HG03571 (cell line): ENCODE results near the gene NECTIN2.
"Not testable (repeated sequence)": the region's sequence is repeated elsewhere in the genome, so short reads cannot be mapped to it uniquely, and the experiment has no call there.

Experiments used
- ATAC-seq: cut with Tn5 transposase; IDR thresholded peaks from one replicate; pipeline ENCODE4 v1.9.1; 2021; ENCODE audit not compliant: unreplicated experiment

NECTIN2 gene

DNA sequence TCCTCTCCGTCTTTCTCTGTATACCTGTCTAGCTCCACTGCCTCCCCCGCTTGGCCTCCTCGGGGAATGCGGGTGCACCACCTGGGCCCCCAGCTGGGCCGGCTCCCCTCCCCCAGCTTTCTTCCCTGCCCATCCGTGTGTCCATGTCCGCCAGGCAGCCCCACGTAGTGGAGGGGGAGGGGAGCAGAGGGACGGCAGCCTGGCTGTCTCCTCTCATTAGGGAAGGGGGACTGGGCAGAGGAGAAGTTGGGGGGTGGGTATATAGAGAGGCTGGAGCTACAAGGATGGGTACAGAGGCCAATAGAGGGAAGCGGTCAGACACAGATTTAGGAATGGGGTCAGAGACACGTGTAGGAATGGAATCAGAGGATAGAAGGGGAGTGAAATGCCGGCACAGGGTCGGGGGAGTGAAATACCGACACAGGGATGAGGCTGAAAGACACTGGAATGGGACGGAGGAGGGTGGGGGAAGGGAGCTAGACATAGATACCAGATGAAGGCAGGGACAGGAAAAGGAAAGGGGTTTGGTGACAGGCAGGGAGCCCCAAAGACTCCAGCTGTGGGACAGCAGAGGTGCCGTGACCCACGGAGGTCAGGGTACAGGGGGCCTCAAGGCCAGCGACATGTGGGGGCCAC, 2.8 kb downstream of the NECTIN2 start:
- ATAC-seq = no peak

DNA sequence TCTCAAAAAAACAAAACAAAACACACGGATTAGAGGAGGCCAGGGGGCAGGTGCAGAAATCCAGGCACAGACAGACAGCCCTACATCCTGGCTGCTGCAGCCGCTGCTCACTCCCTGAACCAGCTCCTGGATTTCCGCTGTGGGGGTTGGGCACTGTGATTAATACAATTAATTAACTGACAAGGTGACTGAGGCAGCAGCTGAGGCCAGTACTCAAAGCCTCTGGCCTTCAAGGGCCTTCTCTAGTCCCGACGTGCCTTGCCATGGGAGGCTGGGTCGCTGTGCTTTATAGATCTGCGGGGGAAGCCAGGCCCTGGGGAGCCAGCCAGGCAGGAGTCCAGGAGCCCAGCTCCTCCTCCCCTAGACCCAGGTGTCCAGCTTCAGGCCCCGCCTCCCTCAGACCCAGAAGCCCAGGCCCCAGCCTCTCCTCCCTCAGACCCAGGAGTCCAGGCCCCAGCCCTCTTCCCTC, 4.6 kb downstream of the NECTIN2 start:
- ATAC-seq = no peak

DNA sequence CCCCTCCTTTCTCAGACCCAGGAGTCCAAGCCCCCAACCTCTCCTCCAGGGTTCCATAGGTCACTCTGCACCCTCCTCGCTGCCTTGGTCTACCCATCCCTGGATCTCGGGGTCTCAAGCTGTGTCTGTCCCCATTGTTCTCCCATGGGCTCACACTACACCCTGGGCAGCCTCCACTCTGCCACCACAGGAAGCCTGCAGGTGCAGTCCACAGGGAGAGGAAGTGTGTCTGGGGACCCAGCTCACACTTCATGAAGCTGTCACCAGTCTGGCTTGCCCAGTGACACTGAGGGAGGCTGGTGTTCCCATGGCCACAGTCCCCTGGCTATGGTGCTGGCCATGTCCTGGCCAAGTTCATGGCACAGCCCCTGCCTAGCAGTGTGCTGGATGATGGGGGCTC, 5.3 kb downstream of the NECTIN2 start:
- ATAC-seq = no peak

DNA sequence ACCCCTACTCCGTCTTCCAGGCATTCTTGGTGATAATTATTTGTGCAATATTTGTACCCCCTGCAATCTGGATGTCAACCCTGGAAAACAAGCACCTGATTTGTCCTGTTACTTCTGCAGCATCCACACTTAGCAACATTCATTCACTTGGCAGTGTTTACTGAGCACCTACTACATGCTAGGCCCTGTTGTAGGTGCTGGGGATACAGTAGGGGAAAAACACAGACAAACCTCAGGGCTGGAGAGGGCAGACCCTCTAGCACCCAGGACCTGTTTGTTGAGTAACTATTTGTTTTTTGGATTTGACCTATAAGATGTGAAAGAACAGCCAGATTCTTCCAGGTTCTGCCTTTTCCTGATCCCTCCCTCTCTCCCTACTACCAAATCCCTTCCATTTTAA, 9.5 kb downstream of the NECTIN2 start:
- ATAC-seq = no peak

DNA sequence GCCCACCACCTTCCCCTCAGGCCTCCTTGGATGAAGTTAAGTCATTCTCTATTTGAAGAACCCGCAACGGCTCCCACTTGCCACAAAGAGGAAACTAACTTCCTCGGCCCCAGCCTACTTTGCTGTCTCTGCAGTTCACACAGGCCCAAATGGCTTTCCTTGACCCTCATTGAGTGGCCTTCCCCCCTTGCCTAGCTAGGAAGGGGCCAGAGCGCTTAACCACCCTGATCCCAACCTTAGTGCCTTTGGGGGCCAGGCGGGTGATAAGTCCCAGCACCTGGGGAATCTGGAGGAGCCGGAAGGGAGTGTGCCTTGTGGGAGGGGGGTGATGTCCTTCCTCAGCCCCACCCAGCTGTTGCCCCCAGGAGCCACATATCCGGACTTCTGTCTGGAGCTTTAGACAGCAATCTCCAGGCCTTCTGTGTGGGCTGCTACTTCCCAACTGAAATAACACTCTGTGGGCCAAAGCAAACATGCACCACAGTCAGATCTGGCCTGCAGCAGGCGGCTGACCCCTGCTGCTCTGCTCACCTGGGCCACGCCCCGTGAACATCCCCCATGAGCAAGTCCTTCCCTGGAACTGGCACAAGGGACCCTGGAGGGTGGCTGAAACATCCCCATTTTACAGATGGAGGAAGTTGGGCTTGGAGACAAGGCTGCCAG, 10.5 kb downstream of the NECTIN2 start:
- ATAC-seq = no peak

DNA sequence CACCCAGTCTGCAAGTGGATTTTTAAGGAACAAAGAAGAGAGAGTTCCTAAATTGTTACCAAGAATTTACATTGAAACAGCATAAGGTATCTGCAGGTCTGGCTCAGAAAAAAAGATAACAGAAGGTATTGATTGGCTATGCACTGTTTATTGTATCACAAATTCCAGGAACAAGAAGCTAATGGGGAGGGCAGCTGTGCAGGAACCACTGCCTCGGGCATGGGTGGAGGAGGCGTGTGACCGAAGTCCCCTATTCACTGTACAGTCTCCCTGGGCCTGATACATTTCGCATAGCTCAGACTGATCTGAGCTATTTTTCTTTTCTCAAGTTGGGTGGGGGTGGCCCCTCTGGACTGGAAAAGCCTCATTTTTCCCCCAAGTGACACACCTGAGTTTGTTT, 11.7 kb downstream of the NECTIN2 start:
- no peak for ATAC-seq

DNA sequence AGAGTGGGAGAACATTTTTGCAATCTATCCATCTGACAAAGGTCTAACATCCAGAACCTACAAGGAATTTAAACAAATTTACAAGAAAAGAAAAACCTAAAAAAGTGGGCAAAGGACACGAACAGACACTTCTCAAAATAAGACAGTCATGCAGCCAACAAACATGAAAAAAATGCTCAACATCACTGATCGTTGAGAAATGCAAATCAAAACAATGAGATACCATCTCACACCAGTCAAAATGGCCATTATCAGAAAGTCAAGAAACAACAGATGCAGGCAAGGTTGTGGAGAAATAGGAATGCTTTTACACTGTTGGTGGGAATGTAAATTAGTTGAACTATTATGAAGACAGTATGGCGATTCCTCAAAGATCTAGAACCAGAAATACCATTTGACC, 15.5 kb downstream of the NECTIN2 start:
- ATAC-seq = not testable (repeated sequence)

DNA sequence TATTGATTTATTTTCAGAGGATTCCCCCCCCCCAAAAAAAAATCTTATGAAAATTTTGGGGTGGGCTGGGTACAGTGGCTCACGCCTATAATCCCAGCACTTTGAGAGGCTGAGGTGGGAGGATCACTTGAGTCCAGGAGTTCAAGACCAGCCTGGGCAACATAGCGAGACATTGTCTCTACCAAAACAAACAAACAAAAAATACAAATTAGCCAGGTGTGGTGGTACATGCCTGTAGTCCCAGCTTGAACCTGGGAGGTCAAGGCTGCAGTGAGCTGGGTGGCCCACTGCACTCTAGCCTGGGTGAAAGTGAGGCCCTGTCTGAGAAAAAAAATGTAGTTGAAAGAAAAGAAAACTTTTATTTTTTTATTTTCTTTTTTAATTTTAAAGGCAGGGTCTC, 17.9 kb downstream of the NECTIN2 start:
- ATAC-seq = no peak

DNA sequence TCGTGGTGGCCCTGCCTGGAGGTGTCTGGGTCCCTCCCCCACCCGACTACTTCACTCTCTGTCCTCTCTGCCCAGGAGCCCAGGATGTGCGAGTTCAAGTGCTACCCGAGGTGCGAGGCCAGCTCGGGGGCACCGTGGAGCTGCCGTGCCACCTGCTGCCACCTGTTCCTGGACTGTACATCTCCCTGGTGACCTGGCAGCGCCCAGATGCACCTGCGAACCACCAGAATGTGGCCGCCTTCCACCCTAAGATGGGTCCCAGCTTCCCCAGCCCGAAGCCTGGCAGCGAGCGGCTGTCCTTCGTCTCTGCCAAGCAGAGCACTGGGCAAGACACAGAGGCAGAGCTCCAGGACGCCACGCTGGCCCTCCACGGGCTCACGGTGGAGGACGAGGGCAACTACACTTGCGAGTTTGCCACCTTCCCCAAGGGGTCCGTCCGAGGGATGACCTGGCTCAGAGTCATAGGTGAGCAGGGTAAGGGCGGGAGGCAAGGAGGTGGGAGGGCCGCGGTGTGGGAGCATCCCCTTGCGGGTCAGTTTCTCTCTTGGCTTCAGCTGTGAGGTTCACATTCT, 19.2 kb downstream of the NECTIN2 start:
- ATAC-seq = no peak

DNA sequence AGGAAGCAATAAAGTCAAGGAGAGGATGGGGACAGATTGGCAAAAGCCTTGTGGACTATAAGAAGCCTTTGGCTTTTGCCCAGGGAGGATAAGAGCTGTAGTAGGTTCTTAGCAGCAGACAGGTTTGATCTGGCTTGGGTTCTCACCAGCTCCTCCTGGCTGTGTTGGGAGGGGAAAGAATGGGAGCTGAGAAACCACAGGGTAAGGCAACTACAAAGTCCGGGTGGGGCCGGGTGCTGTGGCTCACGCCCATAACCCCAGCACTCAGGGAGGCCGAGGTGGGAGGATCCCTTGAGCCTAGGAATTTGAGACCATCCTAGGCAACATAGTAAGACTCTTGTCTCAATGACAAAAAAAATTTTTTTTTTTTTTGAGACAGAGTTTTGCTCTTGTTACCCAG, 20.6 kb downstream of the NECTIN2 start:
- no peak for ATAC-seq

DNA sequence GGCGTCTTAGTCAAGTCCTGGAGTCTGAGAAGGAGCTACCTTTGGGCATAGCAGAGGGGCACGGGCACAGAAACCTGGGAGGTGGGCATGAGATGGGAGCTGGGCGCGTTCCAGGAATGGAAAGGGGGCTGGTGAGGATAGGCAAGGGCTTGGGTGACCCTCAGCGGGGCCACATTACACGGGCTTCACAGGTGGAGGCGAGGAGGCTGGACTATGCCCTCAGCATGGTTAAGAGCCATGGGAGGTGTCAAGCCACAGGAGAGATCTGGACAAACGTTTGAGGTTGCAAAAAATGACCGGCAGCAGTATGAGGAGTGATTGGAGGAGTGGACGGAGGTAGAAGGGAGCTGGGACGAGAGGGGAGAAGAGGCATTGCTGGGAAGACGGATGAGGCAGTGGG, 21.5 kb downstream of the NECTIN2 start:
- no peak for ATAC-seq

DNA sequence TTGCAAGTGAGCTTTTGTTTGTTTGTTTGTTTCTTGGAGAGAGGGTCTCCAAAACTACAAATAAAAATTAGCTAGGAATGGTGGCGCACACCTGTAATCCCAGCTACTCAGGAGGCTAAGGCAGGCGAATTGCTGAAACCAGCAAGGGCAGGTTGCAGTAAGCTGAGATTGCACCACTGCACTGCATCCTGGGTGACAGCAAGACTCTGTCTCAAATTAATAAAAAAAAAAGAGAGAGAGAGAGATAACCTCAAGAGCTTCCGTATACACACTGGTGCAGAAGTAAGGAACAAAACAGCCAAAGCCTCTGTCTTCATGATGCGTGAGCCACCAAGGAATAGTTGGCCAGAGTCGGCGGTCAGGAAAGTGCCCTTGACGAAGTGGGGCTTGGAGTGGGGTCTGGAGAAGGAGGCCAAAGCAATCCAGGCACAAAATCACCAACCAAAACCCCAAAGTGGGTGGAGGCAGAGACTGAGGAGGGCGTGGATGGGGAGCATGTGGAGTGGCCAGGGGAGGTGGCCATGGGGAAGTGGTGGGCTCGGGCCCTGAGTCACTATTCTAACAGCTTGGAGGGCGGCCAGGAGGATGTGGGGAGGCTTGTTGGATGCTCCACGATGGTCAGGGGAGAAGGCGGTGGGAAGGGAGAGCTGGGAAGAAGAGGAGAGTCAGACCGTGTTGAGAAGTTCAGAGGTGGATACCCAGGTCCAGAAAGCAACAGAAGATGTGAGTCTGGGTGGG, 23.8 kb downstream of the NECTIN2 start:
- no peak for ATAC-seq

DNA sequence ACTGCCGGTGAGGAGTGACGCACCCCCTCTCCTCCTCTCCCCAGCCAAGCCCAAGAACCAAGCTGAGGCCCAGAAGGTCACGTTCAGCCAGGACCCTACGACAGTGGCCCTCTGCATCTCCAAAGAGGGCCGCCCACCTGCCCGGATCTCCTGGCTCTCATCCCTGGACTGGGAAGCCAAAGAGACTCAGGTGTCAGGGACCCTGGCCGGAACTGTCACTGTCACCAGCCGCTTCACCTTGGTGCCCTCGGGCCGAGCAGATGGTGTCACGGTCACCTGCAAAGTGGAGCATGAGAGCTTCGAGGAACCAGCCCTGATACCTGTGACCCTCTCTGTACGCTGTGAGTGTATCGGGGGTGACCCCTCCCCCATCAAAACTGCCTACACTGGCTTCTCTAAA, 25.7 kb downstream of the NECTIN2 start:
- ATAC-seq = no peak

DNA sequence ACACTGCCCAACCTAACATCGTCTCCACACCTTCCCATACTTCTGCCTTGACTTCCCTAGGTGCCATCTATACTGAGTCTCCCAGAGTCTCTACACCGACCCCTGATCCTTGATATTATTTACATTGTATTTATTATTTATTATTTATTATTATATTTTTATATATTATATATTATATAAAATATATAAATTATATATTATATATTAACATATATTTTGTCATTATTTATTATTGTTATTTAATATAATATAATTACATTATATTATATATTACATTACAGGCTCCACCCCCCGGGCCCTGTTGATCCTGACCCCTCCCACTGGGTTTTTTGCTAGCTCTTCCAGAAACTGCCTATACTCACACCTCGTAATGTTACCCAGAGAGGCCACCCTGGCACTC, 26.6 kb downstream of the NECTIN2 start:
- ATAC-seq = no peak

DNA sequence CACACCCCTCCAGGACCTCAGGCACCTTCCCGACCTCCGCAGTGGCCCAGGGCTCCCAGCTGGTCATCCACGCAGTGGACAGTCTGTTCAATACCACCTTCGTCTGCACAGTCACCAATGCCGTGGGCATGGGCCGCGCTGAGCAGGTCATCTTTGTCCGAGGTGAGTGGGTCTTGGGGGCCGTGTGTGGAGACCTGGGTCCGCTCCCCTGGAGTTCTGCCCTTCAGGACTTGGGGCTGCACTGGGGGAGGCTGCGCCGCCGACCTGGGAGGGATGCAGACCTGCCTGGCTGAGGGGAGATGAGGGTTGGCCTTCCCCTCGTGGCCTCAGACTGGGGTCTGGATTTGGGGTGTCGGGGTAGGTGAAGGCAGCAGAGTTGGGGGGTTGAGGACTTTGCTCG, 28.2 kb downstream of the NECTIN2 start:
- ATAC-seq = no peak

DNA sequence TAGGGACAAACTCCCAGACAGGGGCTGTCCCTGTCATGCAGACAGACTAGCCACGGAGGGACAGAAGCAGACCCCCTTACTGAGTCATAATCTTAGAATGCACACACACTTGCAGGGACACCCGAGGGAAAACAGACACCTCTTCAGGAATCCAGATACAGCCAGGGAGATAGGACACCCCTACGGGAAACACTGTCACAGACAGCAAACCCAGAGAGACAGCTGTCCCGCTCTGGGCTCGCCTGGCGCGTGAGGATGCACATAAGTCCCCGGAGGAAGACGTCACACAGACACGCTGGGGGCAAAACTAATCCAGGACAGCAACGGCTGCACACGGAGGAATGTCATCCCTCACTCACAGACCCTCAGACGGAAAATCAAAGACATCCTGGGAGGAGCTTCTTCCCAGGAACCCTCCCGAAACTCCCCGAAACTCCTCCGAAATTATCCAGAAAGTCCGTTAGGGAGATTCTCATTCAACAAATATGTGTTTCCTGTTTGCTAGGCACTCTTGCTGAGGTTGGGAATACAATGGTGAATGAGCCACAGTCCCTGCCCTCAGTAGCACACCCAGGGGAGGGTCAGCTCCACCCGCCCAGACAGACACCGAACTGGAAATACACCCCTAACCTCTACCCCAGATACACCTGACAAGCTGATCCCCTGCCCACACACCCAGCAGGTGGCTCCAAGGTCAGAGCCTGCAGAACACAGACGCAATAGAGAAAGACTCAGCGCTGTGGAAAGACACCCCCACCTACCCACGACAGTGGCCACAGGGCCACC, 29.8 kb downstream of the NECTIN2 start:
- no peak for ATAC-seq

DNA sequence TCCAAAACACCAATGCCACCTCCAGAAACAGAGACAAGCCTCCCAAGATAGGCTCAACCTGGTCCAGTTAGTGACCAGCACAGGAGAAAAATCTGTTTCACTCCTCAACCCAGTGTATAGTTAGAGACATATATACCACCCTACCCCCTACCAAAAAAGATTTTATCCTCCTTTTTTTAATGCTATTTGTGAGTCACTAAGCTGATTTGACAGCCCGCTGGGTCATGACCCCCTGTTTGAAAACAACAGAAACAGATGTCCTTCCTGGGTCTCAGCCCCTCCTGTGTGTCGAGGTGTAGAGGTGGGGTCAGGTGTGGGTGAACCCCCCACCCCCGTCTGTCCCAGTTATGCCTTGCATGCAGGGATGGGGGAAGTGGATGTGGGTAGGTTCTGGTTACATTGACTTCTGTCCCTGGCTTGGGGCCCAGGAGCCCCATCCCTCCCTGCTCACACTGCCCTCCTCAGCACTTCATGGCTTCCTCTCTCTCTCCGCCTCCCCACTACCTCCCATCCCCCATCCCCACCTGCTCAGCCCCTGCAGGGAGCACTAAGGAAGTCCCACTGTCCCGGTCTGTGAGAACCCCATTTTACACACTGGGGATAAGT, 30.9 kb downstream of the NECTIN2 start:
- ATAC-seq = no peak

DNA sequence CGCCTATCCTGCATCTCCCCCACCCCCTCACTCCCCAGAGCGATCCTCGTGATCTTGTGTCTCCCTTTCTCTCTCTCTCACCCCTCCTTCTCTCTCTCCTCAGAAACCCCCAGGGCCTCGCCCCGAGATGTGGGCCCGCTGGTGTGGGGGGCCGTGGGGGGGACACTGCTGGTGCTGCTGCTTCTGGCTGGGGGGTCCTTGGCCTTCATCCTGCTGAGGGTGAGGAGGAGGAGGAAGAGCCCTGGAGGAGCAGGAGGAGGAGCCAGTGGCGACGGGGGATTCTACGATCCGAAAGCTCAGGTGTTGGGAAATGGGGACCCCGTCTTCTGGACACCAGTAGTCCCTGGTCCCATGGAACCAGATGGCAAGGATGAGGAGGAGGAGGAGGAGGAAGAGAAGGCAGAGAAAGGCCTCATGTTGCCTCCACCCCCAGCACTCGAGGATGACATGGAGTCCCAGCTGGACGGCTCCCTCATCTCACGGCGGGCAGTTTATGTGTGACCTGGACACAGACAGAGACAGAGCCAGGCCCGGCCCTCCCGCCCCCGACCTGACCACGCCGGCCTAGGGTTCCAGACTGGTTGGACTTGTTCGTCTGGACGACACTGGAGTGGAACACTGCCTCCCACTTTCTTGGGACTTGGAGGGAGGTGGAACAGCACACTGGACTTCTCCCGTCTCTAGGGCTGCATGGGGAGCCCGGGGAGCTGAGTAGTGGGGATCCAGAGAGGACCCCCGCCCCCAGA, 32.2 kb downstream of the NECTIN2 start:
- ATAC-seq = no peak

DNA sequence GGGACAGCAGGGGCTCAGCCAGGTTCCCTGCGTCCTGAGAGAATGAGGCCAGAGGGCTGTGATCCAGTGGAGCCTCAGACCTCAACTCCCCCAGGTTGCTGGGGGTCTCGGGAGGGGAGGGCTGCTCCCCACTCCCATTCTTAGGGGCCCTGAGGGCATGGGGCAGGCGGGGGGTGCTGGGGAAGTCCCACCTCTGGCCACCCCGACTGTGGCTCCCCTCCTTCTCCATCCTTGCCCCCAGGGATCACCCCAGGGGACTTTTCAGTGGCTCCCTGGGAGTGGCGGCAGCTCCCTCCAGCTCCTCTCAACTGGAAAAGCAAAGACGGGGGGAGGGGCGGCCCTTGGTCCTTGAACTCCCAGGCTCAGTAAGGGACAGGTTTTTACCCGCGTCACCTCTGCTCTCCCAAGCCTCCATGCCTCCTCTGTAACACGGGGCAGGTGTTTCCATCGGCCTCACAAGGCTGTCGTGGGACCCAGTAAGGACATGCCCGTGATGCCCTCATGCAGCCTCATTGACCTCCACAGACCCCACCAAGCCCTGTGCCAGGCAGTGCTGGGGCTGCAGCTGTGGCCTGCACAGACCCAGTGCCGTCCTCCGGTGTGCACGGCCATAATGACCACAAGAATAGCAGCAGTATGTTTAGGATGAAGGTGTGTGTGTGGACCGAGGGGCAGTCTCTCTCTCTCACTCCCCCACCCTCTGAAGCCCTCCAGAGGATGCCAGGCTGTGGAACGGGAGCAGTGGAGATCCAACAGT, 33.4 kb downstream of the NECTIN2 start:
- no peak for ATAC-seq
